ENCODE results near the gene NOD1. TPM values are rescaled to one million over a fixed set of nuclear protein-coding genes. Genes with fewer than 3 reads are reported as not detected.
A peak's percentile ranks its signal among the peaks of the same experiment; 100 is the strongest.

The NOD1 gene
- total and polyA plus RNA-seq, 2 of the 8 experiments (the other 6 are each of a cell fraction or from before 2014, with no cell fraction given): 3.8 to 6.5 TPM

- DNase-seq (ENCODE audit: low read depth in 1 of 2, low spot score in 2 of 2) (no peak), FAIRE-seq (no peak)
- no peak overlapping the region for H2AK5ac ChIP-seq (ENCODE audit: low read depth, low read length)
- no peaks in the 10 kb centered on the region for H3K27me3 ChIP-seq (replicated peaks in 1 of 4; ENCODE audit: control insufficient read depth in 3 of 4, extremely low read depth in 1 of 4, insufficient read depth in 3 of 4, low read length in 3 of 4)
- H3K9ac ChIP-seq (replicated peaks in 1 of 4; ENCODE audit: extremely low read depth in 1 of 4, low read depth in 3 of 4, low read length in 3 of 4): no peak overlapping the region
- H3K14ac ChIP-seq (ENCODE audit: insufficient read length): no peak overlapping the region
- H3K18ac ChIP-seq (ENCODE audit: extremely low read depth, low read length): no peak overlapping the region; the same call in 1 of the 2 replicates
- H3K23me2 ChIP-seq (ENCODE audit: low read depth, low read length): no peaks in the 10 kb centered on the region; the same call in 1 of the 2 replicates
- H3K4me1 ChIP-seq (replicated peaks in 1 of 4; ENCODE audit: control insufficient read depth in 3 of 4, insufficient read depth in 4 of 4, low read length in 3 of 4): peaks cover 0 to 8% (median 5%) of the 10 kb centered on the region in 4 experiments; a peak in 4 of 7 replicates
- H4K8ac ChIP-seq (ENCODE audit: extremely low read depth, insufficient read depth, low read length): no peak overlapping the region
- no peak overlapping the region for H4K5ac ChIP-seq (ENCODE audit: insufficient read length, low read depth, low read length)
- ChIA-PET POLR2A (ENCODE audit: partially characterized antibody) (no interaction called here), CTCF (ENCODE audit: partially characterized antibody) (interaction anchor here (0.5 to 1.9 kb wide), 4 partner anchors 14 to 237 kb away, joined by 3 to 6 read pairs (median 4); no protein-coding TSS in a partner anchor)
- no peaks in the 10 kb centered on the region for H3K79me1 ChIP-seq (ENCODE audit: low read depth, low read length)
- no peak overlapping the region for H3K4me3 ChIP-seq (ENCODE audit: extremely low read depth in 1 of 4, insufficient read depth in 2 of 4, low read depth in 3 of 4, low read length in 4 of 4)
- no peaks in the 10 kb centered on the region for H4K20me1 ChIP-seq (replicated peaks in 1 of 2; ENCODE audit: control insufficient read depth in 1 of 2, insufficient read depth in 2 of 2, low read length in 2 of 2)
- no peaks in the 10 kb centered on the region for H3K36me3 ChIP-seq (ENCODE audit: control insufficient read depth in 2 of 4, insufficient read depth in 4 of 4, low read length in 3 of 4)
- no peak overlapping the region for H2BK15ac ChIP-seq (ENCODE audit: low read length)
- H3K56ac ChIP-seq (replicated peaks; ENCODE audit: insufficient read length, low read depth, low read length): no peak overlapping the region
- no peaks in the 10 kb centered on the region for H3K79me2 ChIP-seq (ENCODE audit: control insufficient read depth in 1 of 2, insufficient read depth in 2 of 2, low read length in 2 of 2)
- H2BK12ac ChIP-seq (ENCODE audit: low read depth, low read length): no peak overlapping the region
- H3K4me2 ChIP-seq (ENCODE audit: insufficient read depth in 1 of 2, low read depth in 2 of 2, low read length in 2 of 2): peak overlapping the region; percentile 11 to 30; a peak in 1 of 4 replicates
- no peak overlapping the region for H4K91ac ChIP-seq (replicated peaks; ENCODE audit: insufficient read length, low read length)
- H3K9me3 ChIP-seq (ENCODE audit: insufficient read depth in 2 of 2, low read depth in 1 of 2, low read length in 1 of 2): no peaks in the 10 kb centered on the region
- H3K4ac ChIP-seq (replicated peaks; ENCODE audit: insufficient read length, low read depth, low read length): no peak overlapping the region
- H3K27ac ChIP-seq (ENCODE audit: low read depth, low read length): no peak overlapping the region; the same call in 1 of the 2 replicates
- WGBS, 2 experiments (ENCODE audit: extremely low coverage in 1 of 2, insufficient coverage in 1 of 2, insufficient read length in 1 of 2, insufficient replicate concordance in 2 of 2, low coverage in 1 of 2, low lambda C conversion rate in 2 of 2, missing lambda C conversion rate in 1 of 2): 62% methylated on average over 8 of the region's 8 CpGs; no CpG with 5 or more reads in 1 of the 2 experiments
- no peak overlapping the region for H3K23ac ChIP-seq (ENCODE audit: insufficient read length)
- H2BK5ac ChIP-seq (ENCODE audit: low read depth, low read length): 0 out of 2 replicates have a peak overlapping the region, but pooled peaks have one; percentile 46
- no peak overlapping the region for H2AFZ ChIP-seq (ENCODE audit: low read length)
- no peak overlapping the region for H2BK120ac ChIP-seq (replicated peaks; ENCODE audit: low read depth, low read length)
- no peak overlapping the region for H2BK20ac ChIP-seq (ENCODE audit: low read length)
- no peak for TF ChIP-seq BCL11A (IDR thresholded peaks at IDR 0.05; ENCODE audit: low read depth in 2 of 2, low read length in 2 of 2)
- no peak for TF ChIP-seq SIN3A (conservative IDR thresholded peaks at IDR 0.05 in 1 of 2, IDR thresholded peaks at IDR 0.05 in 1 of 2; ENCODE audit: low read depth in 1 of 2, low read length in 2 of 2)
- TF ChIP-seq ATF2 (IDR thresholded peaks at IDR 0.05; ENCODE audit: low read length): no peak
- no peak for TF ChIP-seq SUZ12 (IDR thresholded peaks at IDR 0.05; ENCODE audit: low read length)
- TF ChIP-seq RNF2 (IDR thresholded peaks at IDR 0.05; ENCODE audit: borderline replicate concordance, low read depth, low read length, missing control alignments, poor library complexity, severe bottlenecking): no peak
- TF ChIP-seq TEAD4 (IDR thresholded peaks at IDR 0.05; ENCODE audit: low read depth, low read length): no peak
- no peak for TF ChIP-seq CHD1 (IDR thresholded peaks at IDR 0.05; ENCODE audit: low read depth, low read length)
- no peak for TF ChIP-seq POU5F1 (IDR thresholded peaks at IDR 0.05; ENCODE audit: low read depth, low read length)
- no peak for TF ChIP-seq MAFK (IDR thresholded peaks at IDR 0.05; ENCODE audit: low read depth, low read length)
Observed at GRCh38 chr7:30390736-30391636, 87.6 kb downstream of the NOD1 start.

Measured in H1 (cell line).